ENCODE measurements around the gene KCNH4.
A peak's percentile ranks its signal among the peaks of the same experiment; 100 is the strongest.
"Not testable (repeated sequence)": the region's sequence is repeated elsewhere in the genome, so short reads cannot be mapped to it uniquely, and the experiment has no call there.

Gene KCNH4

GRCh38 chr17:42179911-42180410 lies 981 bp downstream of the KCNH4 start:
- peak in 5 of 56 donors; percentile 7 to 23 (median 10) for DNase-seq

- DNase-seq: no peak
Measured at GRCh38 chr17:42179335-42179734, 1.6 kb downstream of the KCNH4 start.

- DNase-seq: no peak
Measured at GRCh38 chr17:42178817-42179216, 2.1 kb downstream of the KCNH4 start.

- no peak for DNase-seq
Measured at GRCh38 chr17:42177684-42178083, 3.3 kb downstream of the KCNH4 start.

- peak in 18 of 56 donors; percentile 7 to 57 (median 32) for DNase-seq
Measured at GRCh38 chr17:42174126-42174783, 6.7 kb downstream of the KCNH4 start.

GRCh38 chr17:42171831-42172230 lies 9.1 kb downstream of the KCNH4 start:
- DNase-seq: no peak

GRCh38 chr17:42169351-42169750 lies 11.6 kb downstream of the KCNH4 start:
- DNase-seq: no peak

- no peak for DNase-seq
Measured at GRCh38 chr17:42167807-42168206, 13.1 kb downstream of the KCNH4 start.

GRCh38 chr17:42166196-42166763 lies 14.7 kb downstream of the KCNH4 start:
- DNase-seq: no peak

- no peak for DNase-seq
Measured at GRCh38 chr17:42165751-42166150, 15.2 kb downstream of the KCNH4 start.

GRCh38 chr17:42163696-42164407 lies 17.1 kb downstream of the KCNH4 start:
- DNase-seq: no peak

GRCh38 chr17:42163113-42163512 lies 17.8 kb downstream of the KCNH4 start:
- no peak for DNase-seq

- DNase-seq: no peak
Measured at GRCh38 chr17:42160531-42160910, 20.4 kb downstream of the KCNH4 start.

- no peak for DNase-seq
Measured at GRCh38 chr17:42159796-42160530, 21.0 kb downstream of the KCNH4 start.

GRCh38 chr17:42155614-42156045 lies 25.3 kb downstream of the KCNH4 start:
- no peak for DNase-seq

- DNase-seq: no peak
Measured at GRCh38 chr17:42153919-42154742, 26.8 kb downstream of the KCNH4 start.

- DNase-seq: no peak
Measured at GRCh38 chr17:42146911-42147607, 33.9 kb downstream of the KCNH4 start.

- not testable (repeated sequence) for DNase-seq
Measured at GRCh38 chr17:42143138-42143537, 37.8 kb downstream of the KCNH4 start.

- DNase-seq: peak in 7 of 56 donors; percentile 6 to 46 (median 14)
Measured at GRCh38 chr17:42142371-42142896, 38.5 kb downstream of the KCNH4 start.

GRCh38 chr17:42141382-42141781 lies 39.6 kb downstream of the KCNH4 start:
- DNase-seq: no peak
